Neutrophil (primary cell): ENCODE results near the gene TMEM132D.

Experiments used
- H3K27ac ChIP-seq: fragments of 200-600 bp; sonication (generic); 2 replicates; pipeline ENCODE4 v1.5.1; 2016; ENCODE audit warnings: mild to moderate bottlenecking, moderate library complexity
- H3K27me3 ChIP-seq: fragments of 200-600 bp; sonication (generic); 2 replicates; pipeline ENCODE4 v1.6.0; 2016; ENCODE audit warnings: mild to moderate bottlenecking
- H3K36me3 ChIP-seq: fragments of 200-600 bp; sonication (generic); 2 replicates; pipeline ENCODE4 v1.5.1; 2017
- H3K4me1 ChIP-seq, 2 experiments: fragments of 200-600 bp in 1 of 2; sonication (generic) in 1 of 2; 1 replicate in 1 of 2; 2 replicates in 1 of 2; pipeline versions ENCODE4 v1.5.1 to v1.6.1; 2013 to 2016; ENCODE audit warnings: low read depth in 1 of 2, low read length in 1 of 2, mild to moderate bottlenecking in 1 of 2, moderate library complexity in 1 of 2; ENCODE audit not compliant: control insufficient read depth in 1 of 2, insufficient read depth in 1 of 2
- H3K4me3 ChIP-seq, 2 experiments: fragments of 200-600 bp in 1 of 2; sonication (generic) in 1 of 2; 1 replicate in 1 of 2; 2 replicates in 1 of 2; pipeline ENCODE4 v1.5.1; 2013 to 2016; ENCODE audit warnings: low read depth in 1 of 2, low read length in 1 of 2, mild to moderate bottlenecking in 1 of 2, moderate library complexity in 1 of 2
- H3K9me3 ChIP-seq: fragments of 200-600 bp; sonication (generic); 2 replicates; pipeline ENCODE4 v1.5.1; 2016
- CTCF ChIP-seq: fragments of 200-600 bp; sonication (generic); IDR thresholded peaks from 2 replicates; pipeline ENCODE4 v1.5.1; 2016; ENCODE audit warnings: antibody characterized with exemption

Gene TMEM132D

GRCh38 chr12:129563266-129563665 lies 340.6 kb downstream of the TMEM132D start:
- no peak for TF ChIP-seq CTCF
- Histone ChIP-seq H3K27me3 (no peaks in the 10 kb centered on the region), H3K4me3 (no peak overlapping the region), H3K27ac (no peak overlapping the region), H3K9me3 (no peaks in the 10 kb centered on the region), H3K4me1 (no peaks in the 10 kb centered on the region), H3K36me3 (no peaks in the 10 kb centered on the region)

- Histone ChIP-seq H3K4me1 (no peaks in the 10 kb centered on the region), H3K27me3 (no peaks in the 10 kb centered on the region), H3K36me3 (no peaks in the 10 kb centered on the region), H3K27ac (no peak overlapping the region), H3K4me3 (no peak overlapping the region), H3K9me3 (no peaks in the 10 kb centered on the region)
- TF ChIP-seq CTCF, result no peak
Measured at GRCh38 chr12:129561304-129561703, 342.5 kb downstream of the TMEM132D start.

- Histone ChIP-seq H3K4me1 (no peaks in the 10 kb centered on the region), H3K9me3 (no peaks in the 10 kb centered on the region), H3K27ac (no peak overlapping the region), H3K27me3 (no peaks in the 10 kb centered on the region), H3K4me3 (no peak overlapping the region), H3K36me3 (no peaks in the 10 kb centered on the region)
- TF ChIP-seq CTCF, result no peak
Measured at GRCh38 chr12:129559776-129560175, 344.0 kb downstream of the TMEM132D start.

GRCh38 chr12:129558036-129558435 lies 345.8 kb downstream of the TMEM132D start:
- TF ChIP-seq CTCF, result no peak

GRCh38 chr12:129556082-129556481 lies 347.7 kb downstream of the TMEM132D start:
- no peaks in the 10 kb centered on the region for H3K9me3 ChIP-seq
- TF ChIP-seq CTCF, result no peak
- H3K4me3 ChIP-seq, result no peak overlapping the region
- no peak overlapping the region for H3K27ac ChIP-seq
- no peaks in the 10 kb centered on the region for H3K27me3 ChIP-seq
- no peaks in the 10 kb centered on the region for H3K4me1 ChIP-seq
- no peaks in the 10 kb centered on the region for H3K36me3 ChIP-seq

More at GRCh38 chr12:129558036-129558435, 345.8 kb downstream of the TMEM132D start:
- Histone ChIP-seq H3K4me1 (no peaks in the 10 kb centered on the region), H3K36me3 (no peaks in the 10 kb centered on the region), H3K4me3 (no peak overlapping the region), H3K9me3 (no peaks in the 10 kb centered on the region), H3K27me3 (no peaks in the 10 kb centered on the region), H3K27ac (no peak overlapping the region)
